Prostate gland (tissue), 2 donors: ENCODE results near the gene PTRHD1.

Experiments used
- CTCF ChIP-seq, 4 experiments: fragments of 200-600 bp in 2 of 4; fragments of 450-650 bp in 2 of 4; sonication (generic) in 2 of 4; IDR thresholded peaks; 1 replicate in 3 of 4; 2 replicates in 1 of 4; pipeline ENCODE4 v1.5.1; 2016 to 2019; ENCODE audit warnings: antibody characterized with exemption in 4 of 4, mild to moderate bottlenecking in 2 of 4, moderate library complexity in 2 of 4
- POLR2A ChIP-seq: fragments of 450-650 bp; IDR thresholded peaks from one replicate; pipeline ENCODE4 v1.6.1; 2016; ENCODE audit warnings: antibody characterized with exemption, mild to moderate bottlenecking

- TF ChIP-seq POLR2A, result no peak
- no peak for TF ChIP-seq CTCF (IDR thresholded peaks at IDR 0.05)
These were observed 28.3 kb upstream of the PTRHD1 start for GRCh38 chr2:24821433-24821891.
